Stimulated activated CD8-positive, alpha-beta memory T cell treated with anti-CD3 and anti-CD28 coated beads, Interleukin-12 subunit alpha, Interleukin-12 subunit beta, amount 100 ng/mL, for 24 hours (primary cell): ENCODE data around the gene PCIF1.
"Not testable (repeated sequence)": the region's sequence is repeated elsewhere in the genome, so short reads cannot be mapped to it uniquely, and the experiment has no call there.

ENCODE experiments used
- DNase-seq: peaks from one replicate; pipeline ENCODE4 v3.0.0-alpha.2; 2020; ENCODE audit errors: extremely low read depth

PCIF1 gene

DNA sequence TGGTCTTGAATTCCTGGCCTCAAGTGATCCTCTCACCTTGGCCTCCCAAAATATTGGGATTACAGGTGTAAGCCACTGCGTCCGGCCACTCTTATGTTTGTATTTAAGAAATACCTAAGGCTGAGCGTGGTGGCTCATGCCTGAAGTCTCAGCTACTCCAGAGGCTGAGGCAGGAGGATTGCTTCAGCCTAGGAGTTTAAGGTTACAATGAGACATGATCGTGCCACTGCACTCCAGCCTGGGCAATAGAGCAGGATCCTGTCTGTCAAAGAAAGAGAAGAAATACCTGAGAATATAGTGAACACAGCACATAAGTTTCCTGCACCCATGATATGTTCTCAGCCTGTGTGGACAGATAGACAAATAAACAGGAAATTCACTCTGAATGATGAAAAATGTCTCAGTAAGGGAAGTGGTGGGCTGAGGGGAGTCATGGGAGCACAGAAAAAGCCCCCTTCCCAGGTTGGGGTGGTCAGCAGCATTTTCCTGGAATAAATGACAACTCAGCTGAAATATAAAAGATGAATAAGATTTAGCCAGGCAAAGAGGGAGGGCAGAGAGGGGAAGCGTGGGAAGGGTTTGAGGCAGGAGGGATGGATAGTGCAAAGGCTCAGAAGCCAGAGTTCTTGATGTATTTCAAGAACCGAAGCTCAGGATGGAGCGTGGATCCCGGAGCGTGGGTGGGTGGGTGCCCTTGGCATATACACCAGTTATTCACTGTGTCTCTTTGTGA is 60.4 kb downstream of the PCIF1 start:
- DNase-seq: no peak

GRCh38 chr20:45995495-45996097 is 61.1 kb downstream of the PCIF1 start:
- not testable (repeated sequence) for DNase-seq

DNA sequence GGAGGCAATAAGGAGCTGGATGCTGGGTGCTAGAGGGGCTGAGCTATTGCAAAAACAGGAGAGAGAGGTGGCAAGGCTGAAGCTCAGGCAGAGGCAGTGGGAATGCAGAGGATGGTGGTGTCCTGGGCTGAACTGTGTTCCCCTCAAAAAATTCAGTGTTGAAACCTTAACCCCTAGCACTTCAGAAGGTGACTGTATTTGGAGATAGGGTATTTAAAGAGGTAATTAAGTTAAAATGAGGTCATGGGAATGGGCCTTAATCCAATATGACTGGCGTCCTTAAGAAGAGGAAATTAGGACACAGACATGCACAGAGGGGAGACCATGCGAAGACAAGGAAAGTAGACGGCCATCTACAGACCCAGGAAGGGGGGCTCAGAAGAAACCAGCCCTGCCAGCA is 62.7 kb downstream of the PCIF1 start:
- DNase-seq: no peak
